KMS-11 (cell line): ENCODE results near the gene CA7.

Source experiments
- H2AFZ ChIP-seq: fragments of 200-600 bp; sonication (generic); 2 replicates; pipeline ENCODE4 v1.6.1; 2016; ENCODE audit warnings: antibody characterized with exemption, mixed run types, low read depth
- H3K27ac ChIP-seq: fragments of 200-600 bp; sonication (generic); 2 replicates; pipeline ENCODE4 v1.6.1; 2016; ENCODE audit warnings: mild to moderate bottlenecking, mixed run types
- H3K27me3 ChIP-seq: fragments of 200-600 bp; sonication (generic); 2 replicates; pipeline ENCODE4 v1.6.1; 2017; ENCODE audit warnings: mild to moderate bottlenecking, low read depth, mixed run types, moderate library complexity; ENCODE audit not compliant: insufficient read depth
- H3K36me3 ChIP-seq: fragments of 200-600 bp; sonication (generic); 2 replicates; pipeline ENCODE4 v1.6.1; 2017; ENCODE audit warnings: mild to moderate bottlenecking, mixed run types; ENCODE audit not compliant: insufficient read depth
- H3K4me1 ChIP-seq: fragments of 200-600 bp; sonication (generic); 2 replicates; pipeline ENCODE4 v1.6.1; 2016; ENCODE audit warnings: mild to moderate bottlenecking, low read depth, mixed run types; ENCODE audit not compliant: poor library complexity, severe bottlenecking
- H3K4me2 ChIP-seq: fragments of 200-600 bp; sonication (generic); 2 replicates; pipeline ENCODE4 v1.7.0; 2016; ENCODE audit warnings: mild to moderate bottlenecking, mixed run types
- H3K4me3 ChIP-seq: fragments of 200-600 bp; sonication (generic); IDR thresholded peaks from 2 replicates; pipeline ENCODE4 v1.6.1; 2017; ENCODE audit warnings: low read depth, low read length, mixed read lengths; ENCODE audit not compliant: insufficient read depth
- H3K79me2 ChIP-seq: fragments of 200-600 bp; sonication (generic); 2 replicates; pipeline ENCODE4 v1.6.1; 2016; ENCODE audit warnings: low read depth, mixed run types; ENCODE audit not compliant: insufficient read depth
- H3K9ac ChIP-seq: fragments of 200-600 bp; sonication (generic); 2 replicates; pipeline ENCODE4 v1.6.1; 2016; ENCODE audit warnings: mild to moderate bottlenecking, mixed run types
- H4K20me1 ChIP-seq: fragments of 200-600 bp; sonication (generic); 2 replicates; pipeline ENCODE4 v1.6.1; 2016; ENCODE audit warnings: mild to moderate bottlenecking, mixed run types; ENCODE audit not compliant: insufficient read depth
- TF ChIP-seq, protein P1 (sequence below): fragments of 200-600 bp; sonication (generic); conservative IDR thresholded peaks from 2 replicates; pipeline ENCODE4 v1.6.1; 2017; ENCODE audit warnings: low read depth, mild to moderate bottlenecking, antibody characterized with exemption, low read length, moderate library complexity, mixed read lengths

Gene CA7

DNA sequence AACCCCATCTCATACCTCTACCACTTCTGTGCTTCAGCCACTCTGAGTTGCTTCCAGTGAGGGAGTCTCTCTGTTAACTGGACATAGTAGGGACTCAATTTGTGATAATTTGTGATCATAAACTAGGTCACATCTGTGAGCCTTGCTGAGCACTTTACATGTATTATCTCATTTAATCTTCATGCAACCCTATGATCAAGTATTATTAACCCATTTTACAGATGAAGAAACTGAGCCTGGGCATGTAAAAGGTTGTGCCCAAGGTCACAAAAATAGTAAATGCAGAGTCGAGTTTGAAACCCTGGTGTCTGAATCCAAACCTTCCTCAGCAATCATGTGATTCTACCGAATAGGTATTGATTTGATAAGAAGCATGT is 54.7 kb downstream of the CA7 start:
- Histone ChIP-seq H3K4me1 (peaks cover 7% of the 10 kb centered on the region), H3K27ac (no peak overlapping the region), H3K79me2 (no peaks in the 10 kb centered on the region), H3K4me2 (no peak overlapping the region), H3K27me3 (no peaks in the 10 kb centered on the region), H2AFZ (no peak overlapping the region), H3K4me3 (no peak overlapping the region), H4K20me1 (no peaks in the 10 kb centered on the region), H3K36me3 (no peaks in the 10 kb centered on the region), H3K9ac (no peak overlapping the region)
- TF ChIP-seq, protein P1, sequence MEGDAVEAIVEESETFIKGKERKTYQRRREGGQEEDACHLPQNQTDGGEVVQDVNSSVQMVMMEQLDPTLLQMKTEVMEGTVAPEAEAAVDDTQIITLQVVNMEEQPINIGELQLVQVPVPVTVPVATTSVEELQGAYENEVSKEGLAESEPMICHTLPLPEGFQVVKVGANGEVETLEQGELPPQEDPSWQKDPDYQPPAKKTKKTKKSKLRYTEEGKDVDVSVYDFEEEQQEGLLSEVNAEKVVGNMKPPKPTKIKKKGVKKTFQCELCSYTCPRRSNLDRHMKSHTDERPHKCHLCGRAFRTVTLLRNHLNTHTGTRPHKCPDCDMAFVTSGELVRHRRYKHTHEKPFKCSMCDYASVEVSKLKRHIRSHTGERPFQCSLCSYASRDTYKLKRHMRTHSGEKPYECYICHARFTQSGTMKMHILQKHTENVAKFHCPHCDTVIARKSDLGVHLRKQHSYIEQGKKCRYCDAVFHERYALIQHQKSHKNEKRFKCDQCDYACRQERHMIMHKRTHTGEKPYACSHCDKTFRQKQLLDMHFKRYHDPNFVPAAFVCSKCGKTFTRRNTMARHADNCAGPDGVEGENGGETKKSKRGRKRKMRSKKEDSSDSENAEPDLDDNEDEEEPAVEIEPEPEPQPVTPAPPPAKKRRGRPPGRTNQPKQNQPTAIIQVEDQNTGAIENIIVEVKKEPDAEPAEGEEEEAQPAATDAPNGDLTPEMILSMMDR = no peak

DNA sequence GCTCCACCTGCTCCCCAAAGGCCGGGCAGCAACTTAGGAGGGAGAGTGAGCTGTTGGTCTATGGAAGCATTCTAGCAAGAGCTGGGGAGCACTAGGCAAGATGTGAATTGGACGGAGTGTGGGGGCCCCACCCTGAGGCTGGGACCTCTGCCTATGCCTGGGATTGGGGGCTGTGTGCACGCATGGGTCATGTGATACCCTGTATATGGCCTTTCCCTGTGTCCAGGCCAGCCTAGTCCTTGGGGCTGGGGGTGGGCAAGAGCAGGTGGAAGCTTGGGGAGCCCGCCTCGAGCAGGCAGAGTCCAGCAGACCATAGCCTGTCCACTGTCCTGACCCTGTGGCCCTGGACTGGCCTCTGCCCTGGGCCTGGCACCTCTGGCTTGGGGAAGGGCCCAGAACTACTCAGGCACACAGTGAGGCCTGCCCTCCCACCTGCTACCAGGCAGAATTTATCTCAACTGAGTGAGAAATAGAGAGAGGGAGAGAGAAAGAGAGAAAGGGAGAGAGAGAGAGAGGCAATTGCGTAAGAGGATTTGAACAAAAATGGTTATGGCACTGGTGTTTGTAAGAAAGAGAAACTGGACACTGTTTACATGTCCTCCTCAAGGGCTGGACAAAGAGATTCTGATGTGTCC is 55.2 kb downstream of the CA7 start:
- TF ChIP-seq, protein P1 = no peak
- no peaks in the 10 kb centered on the region for H4K20me1 ChIP-seq
- H3K9ac ChIP-seq = no peak overlapping the region
- H3K4me2 ChIP-seq = no peak overlapping the region
- H3K36me3 ChIP-seq = no peaks in the 10 kb centered on the region
- H2AFZ ChIP-seq = no peak overlapping the region
- H3K4me3 ChIP-seq = no peak overlapping the region
- no peaks in the 10 kb centered on the region for H3K79me2 ChIP-seq
- no peak overlapping the region for H3K27ac ChIP-seq
- H3K27me3 ChIP-seq = no peaks in the 10 kb centered on the region
- peaks cover 7% of the 10 kb centered on the region for H3K4me1 ChIP-seq

DNA sequence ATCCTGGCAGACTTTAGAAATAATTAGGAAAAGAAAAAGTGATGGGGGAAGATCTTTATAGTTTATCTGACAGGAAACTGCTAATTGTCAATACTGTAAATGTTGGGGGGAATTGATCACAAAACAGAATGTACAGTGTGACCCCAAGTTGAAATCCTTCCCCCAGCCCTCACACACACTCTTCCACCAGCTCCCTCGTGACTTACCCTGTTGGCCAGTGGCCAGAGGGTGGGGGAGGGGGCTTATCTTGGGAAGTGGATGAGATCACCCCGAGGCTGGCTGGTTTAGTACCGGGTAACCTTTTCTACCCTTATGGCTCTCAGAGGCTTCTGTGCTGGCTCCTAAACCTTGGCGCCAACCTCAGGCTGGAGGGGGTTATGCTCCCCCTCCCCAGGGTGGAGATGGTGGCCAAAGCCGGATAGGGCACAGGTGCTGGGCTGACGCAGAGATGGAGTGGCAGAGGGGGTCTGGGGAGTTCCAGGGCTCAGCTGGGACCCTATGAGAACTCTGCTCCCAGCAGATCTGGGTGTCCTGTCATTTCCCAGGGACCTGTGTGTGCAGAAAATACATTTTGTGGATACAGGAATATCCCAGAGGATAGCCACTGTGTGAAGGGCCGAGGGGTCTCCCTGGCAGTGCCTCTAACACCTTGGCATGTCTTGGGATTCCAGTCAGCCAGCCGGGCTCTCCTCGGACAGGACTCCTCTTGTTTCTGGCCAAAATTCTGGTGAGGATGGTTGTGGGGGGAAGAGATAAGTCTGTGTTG is 55.9 kb downstream of the CA7 start:
- H3K27me3 ChIP-seq = no peaks in the 10 kb centered on the region
- peaks cover 7% of the 10 kb centered on the region for H3K4me1 ChIP-seq
- H3K27ac ChIP-seq = no peak overlapping the region
- H2AFZ ChIP-seq = no peak overlapping the region
- no peaks in the 10 kb centered on the region for H3K36me3 ChIP-seq
- H3K4me2 ChIP-seq = no peak overlapping the region
- no peak overlapping the region for H3K9ac ChIP-seq
- H3K79me2 ChIP-seq = no peaks in the 10 kb centered on the region
- no peaks in the 10 kb centered on the region for H4K20me1 ChIP-seq
- TF ChIP-seq, protein P1 = no peak
- no peak overlapping the region for H3K4me3 ChIP-seq

DNA sequence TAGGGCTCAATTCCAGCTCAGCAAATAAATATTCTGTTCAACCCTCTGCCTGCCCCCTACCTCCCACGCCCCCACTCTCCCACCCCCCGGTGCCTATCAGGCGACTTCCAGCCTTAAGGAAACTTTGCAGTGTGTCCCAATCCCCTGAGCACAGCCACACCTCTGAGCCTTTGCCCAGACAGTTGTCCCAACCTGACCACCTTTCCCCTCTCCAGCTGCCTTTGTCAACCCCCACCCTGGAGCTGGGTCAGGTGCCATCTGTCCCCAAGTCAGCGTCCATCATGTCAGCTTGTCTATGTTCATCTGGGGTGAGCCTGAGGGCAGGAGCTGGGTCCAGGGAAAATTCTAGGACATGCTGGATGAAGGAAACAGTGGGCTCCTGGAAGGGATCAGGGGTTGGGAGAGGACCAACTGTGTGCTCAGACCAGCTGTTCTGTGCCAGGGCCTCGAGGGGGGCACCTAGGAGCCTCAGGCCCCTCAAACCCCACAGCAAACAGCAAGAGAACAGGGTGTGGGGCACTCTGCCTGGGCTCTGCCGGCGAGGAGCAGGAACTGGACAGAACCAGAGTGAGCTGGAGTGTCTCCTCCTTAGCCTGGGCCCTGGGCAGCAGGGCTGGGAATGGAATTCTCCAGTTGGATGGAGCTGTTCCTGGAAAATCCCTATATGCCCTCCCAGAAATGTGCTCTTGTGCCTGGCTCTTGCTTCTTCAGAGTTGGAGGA is 56.7 kb downstream of the CA7 start:
- Histone ChIP-seq H4K20me1 (no peaks in the 10 kb centered on the region), H3K9ac (no peak overlapping the region), H3K36me3 (no peaks in the 10 kb centered on the region), H3K27me3 (no peaks in the 10 kb centered on the region), H3K4me3 (no peak overlapping the region), H3K4me1 (peaks cover 14% of the 10 kb centered on the region), H3K27ac (no peak overlapping the region), H2AFZ (no peak overlapping the region), H3K79me2 (no peaks in the 10 kb centered on the region), H3K4me2 (no peak overlapping the region)
- TF ChIP-seq, protein P1 = no peak
